Astrocyte (in vitro differentiated cells and primary cell): ENCODE results near the gene CYSTM1. TPM values are rescaled to one million over a fixed set of nuclear protein-coding genes. Genes with fewer than 3 reads are reported as not detected.

Experiments
- DNase-seq: peaks from one replicate; pipeline ENCODE4 v3.0.0-alpha.2; 2010; ENCODE audit warnings: low read depth
- FAIRE-seq: peaks from 2 replicates; lab custom pipeline; 2011; peaks lifted over from hg19 to GRCh38; lab: Jason Lieb, UNC
- H2AFZ ChIP-seq: 2 replicates; pipeline ENCODE4 v1.6.0; 2012; ENCODE audit warnings: low read depth, low read length, inconsistent platforms
- H3K27ac ChIP-seq: 2 replicates; pipeline ENCODE4 v1.5.1; 2011; ENCODE audit warnings: low read depth, low read length, inconsistent platforms
- H3K27me3 ChIP-seq: 2 replicates; pipeline ENCODE4 v1.6.0; 2011; ENCODE audit warnings: low read length, inconsistent platforms; ENCODE audit not compliant: insufficient read depth
- H3K36me3 ChIP-seq: 2 replicates; pipeline ENCODE4 v1.5.1; 2011; ENCODE audit warnings: low read length, inconsistent platforms; ENCODE audit not compliant: insufficient read depth
- H3K4me1 ChIP-seq: 2 replicates; pipeline ENCODE4 v1.5.1; 2011; ENCODE audit warnings: low read length, inconsistent platforms; ENCODE audit not compliant: insufficient read depth
- H3K4me2 ChIP-seq: 2 replicates; pipeline ENCODE4 v1.6.0; 2012; ENCODE audit warnings: low read length, inconsistent platforms
- H3K4me3 ChIP-seq: 2 replicates; pipeline ENCODE4 v1.5.1; 2011; ENCODE audit warnings: low read depth, mild to moderate bottlenecking, low read length, inconsistent platforms; ENCODE audit not compliant: insufficient read depth
- H3K79me2 ChIP-seq: 2 replicates; pipeline ENCODE4 v1.6.0; 2012; ENCODE audit warnings: mild to moderate bottlenecking, low read length, inconsistent platforms; ENCODE audit not compliant: insufficient read depth
- H3K9ac ChIP-seq: 2 replicates; pipeline ENCODE4 v1.6.0; 2012; ENCODE audit warnings: mild to moderate bottlenecking, low read length, inconsistent platforms
- H3K9me3 ChIP-seq: 2 replicates; pipeline ENCODE4 v1.5.1; 2012; ENCODE audit warnings: low read depth, mild to moderate bottlenecking, low read length, inconsistent platforms; ENCODE audit not compliant: insufficient read depth
- H4K20me1 ChIP-seq: 2 replicates; pipeline ENCODE4 v1.6.0; 2012; ENCODE audit warnings: low read length, inconsistent platforms; ENCODE audit not compliant: insufficient read depth
- H3K27ac Mint-ChIP-seq: one replicate; pipeline ENCODE4 v1.8.0; 2021; ENCODE audit warnings: mild to moderate bottlenecking, mixed read lengths; ENCODE audit not compliant: unreplicated experiment
- H3K27me3 Mint-ChIP-seq: one replicate; pipeline ENCODE4 v1.8.0; 2021; ENCODE audit warnings: low read depth, mixed read lengths; ENCODE audit not compliant: unreplicated experiment
- H3K36me3 Mint-ChIP-seq: one replicate; pipeline ENCODE4 v1.8.0; 2021; ENCODE audit warnings: low read depth, mixed read lengths; ENCODE audit not compliant: unreplicated experiment
- H3K4me1 Mint-ChIP-seq: one replicate; pipeline ENCODE4 v1.8.0; 2021; ENCODE audit warnings: low read depth, mixed read lengths; ENCODE audit not compliant: unreplicated experiment
- H3K4me3 Mint-ChIP-seq: one replicate; pipeline ENCODE4 v1.8.0; 2021; ENCODE audit warnings: mild to moderate bottlenecking, moderate library complexity, mixed read lengths; ENCODE audit not compliant: unreplicated experiment
- H3K9me3 Mint-ChIP-seq: one replicate; pipeline ENCODE4 v1.8.0; 2021; ENCODE audit warnings: mild to moderate bottlenecking, mixed read lengths; ENCODE audit not compliant: unreplicated experiment
- CTCF ChIP-seq: IDR thresholded peaks from 2 replicates; pipeline ENCODE4 v1.5.1; 2011; ENCODE audit warnings: low read depth, mild to moderate bottlenecking, inconsistent platforms, low read length, moderate library complexity; ENCODE audit not compliant: insufficient read depth
- EZH2 ChIP-seq: IDR thresholded peaks from 2 replicates; pipeline ENCODE4 v1.6.1; 2012; ENCODE audit warnings: mild to moderate bottlenecking, low read length, inconsistent platforms; ENCODE audit not compliant: insufficient read depth
- total RNA-seq: library from RNA; stranded (reverse); gene quantifications from 2 replicates; pipeline ENCODE4 v1.2.1, GENCODE V29; 2021

CYSTM1 gene
- total RNA-seq, 1 donor from 2014 or later = 46.3 TPM

GRCh38 chr5:140292212-140293036 lies 117.4 kb downstream of the CYSTM1 start:
- Histone ChIP-seq H3K36me3 (no peaks in the 10 kb centered on the region), H3K9ac (peak overlapping the region; percentile 81), H3K27me3 (no peaks in the 10 kb centered on the region), H2AFZ (no peak overlapping the region), H3K9me3 (no peaks in the 10 kb centered on the region), H3K79me2 (peaks cover 96% of the 10 kb centered on the region), H4K20me1 (peaks cover 19% of the 10 kb centered on the region), H3K4me2 (peak overlapping the region; percentile 70), H3K4me3 (no peak overlapping the region), H3K4me1 (peaks cover 57% of the 10 kb centered on the region), H3K27ac (peak overlapping the region; percentile 98)
- H3K27me3 Mint-ChIP-seq = no peaks in the 10 kb centered on the region
- no peak overlapping the region for H3K4me3 Mint-ChIP-seq
- peak overlapping the region; percentile 99 for H3K27ac Mint-ChIP-seq
- peaks cover 84% of the 10 kb centered on the region for H3K4me1 Mint-ChIP-seq
- no peak for TF ChIP-seq CTCF
- TF ChIP-seq EZH2 = no peak
- DNase-seq (peak; percentile 45), FAIRE-seq (no peak)
- peaks cover 5% of the 10 kb centered on the region for H3K36me3 Mint-ChIP-seq
- H3K9me3 Mint-ChIP-seq = no peaks in the 10 kb centered on the region

Other genes with a start within 250 kb of the CYSTM1 start
- 0.46 and 0.54 TPM in 2 replicates for gene NRG2, start 131.9 kb upstream of the CYSTM1 start, total RNA-seq
- 9.1 and 9.2 TPM in 2 replicates for gene PURA, start 61.1 kb upstream of the CYSTM1 start, total RNA-seq
- 2.4 and 2.6 TPM in 2 replicates for gene IGIP, start 49.3 kb upstream of the CYSTM1 start, total RNA-seq
- gene PFDN1, start 127.9 kb downstream of the CYSTM1 start, total RNA-seq = 199 and 202 TPM in 2 replicates
- gene HBEGF, start 171.4 kb downstream of the CYSTM1 start, total RNA-seq = 257 and 272 TPM in 2 replicates
- 0.25 TPM in 1 of 2 replicates, not detected in the other for gene SLC4A9, start 185.0 kb downstream of the CYSTM1 start, total RNA-seq
- 49.7 and 56.5 TPM in 2 replicates for gene ANKHD1, start 226.6 kb downstream of the CYSTM1 start, total RNA-seq